RCC 7860 (cell line): ENCODE results near the gene NCBP3.

Source experiments
- DNase-seq: peaks from one replicate; pipeline ENCODE4 v3.0.0-alpha.2; 2015; ENCODE audit warnings: low spot score
- FAIRE-seq: peaks from 2 replicates; lab custom pipeline; 2012; peaks lifted over from hg19 to GRCh38; lab: Jason Lieb, UNC

NCBP3 gene

DNA sequence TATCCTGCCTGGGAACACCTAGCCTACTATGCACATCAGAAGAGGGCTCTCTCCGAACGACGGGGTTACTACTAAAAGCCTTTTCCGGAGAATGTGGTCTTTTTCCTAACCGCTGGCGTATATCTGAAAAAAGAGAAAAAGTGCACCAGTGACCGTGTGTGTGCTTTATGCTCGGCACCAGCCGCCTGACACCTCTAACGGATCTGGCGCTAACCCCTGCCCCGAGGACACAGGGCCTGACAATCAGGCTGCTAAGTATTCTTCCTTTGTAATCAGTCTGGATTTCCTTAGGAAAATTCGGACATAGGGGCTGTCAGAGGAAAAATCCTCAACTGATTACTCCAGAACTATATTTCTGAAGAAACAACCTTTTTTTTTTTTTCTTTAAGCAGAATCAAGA lies 31.7 kb downstream of the NCBP3 start:
- no peak for DNase-seq
- FAIRE-seq = no peak

DNA sequence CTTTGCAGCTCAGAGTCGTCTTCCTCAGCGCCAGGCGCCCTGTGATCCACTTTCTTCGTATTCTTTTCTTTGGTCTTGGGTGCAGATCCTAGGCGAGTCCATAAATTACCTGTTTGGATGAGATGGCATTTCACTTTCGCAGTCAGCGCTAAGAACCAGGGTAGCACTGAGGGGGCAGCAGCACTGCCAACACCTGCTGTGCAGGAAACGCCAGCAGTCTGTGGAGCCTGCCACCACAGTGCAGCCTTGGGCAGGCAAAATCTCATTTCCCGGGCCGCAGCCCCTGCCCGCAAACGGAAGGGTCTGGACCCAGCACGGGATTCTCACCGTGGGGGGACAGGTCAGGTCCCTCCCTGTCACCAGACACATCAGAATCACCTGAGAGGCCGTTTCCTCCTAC lies 32.9 kb downstream of the NCBP3 start:
- DNase-seq = no peak
- no peak for FAIRE-seq

DNA sequence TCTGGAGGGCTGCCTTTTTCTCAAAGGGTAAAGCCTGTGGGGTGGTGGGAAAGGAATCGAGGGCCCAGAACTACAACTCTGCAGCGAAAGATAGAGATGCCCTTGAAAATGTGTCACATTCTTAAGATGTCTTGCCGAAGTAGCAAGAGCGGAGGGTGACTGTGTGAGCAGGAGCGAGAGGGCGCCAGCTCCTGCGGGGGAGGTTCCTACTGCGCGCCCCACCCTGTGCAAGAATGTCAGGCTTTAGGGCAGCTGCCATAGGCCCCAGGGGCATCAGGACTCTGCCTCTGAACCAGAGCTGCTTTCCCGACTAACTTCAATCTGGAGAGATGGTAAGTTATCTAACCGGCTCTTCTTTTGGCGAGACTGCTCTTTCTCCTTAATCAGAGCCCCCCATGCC lies 33.3 kb downstream of the NCBP3 start:
- DNase-seq = no peak
- no peak for FAIRE-seq

DNA sequence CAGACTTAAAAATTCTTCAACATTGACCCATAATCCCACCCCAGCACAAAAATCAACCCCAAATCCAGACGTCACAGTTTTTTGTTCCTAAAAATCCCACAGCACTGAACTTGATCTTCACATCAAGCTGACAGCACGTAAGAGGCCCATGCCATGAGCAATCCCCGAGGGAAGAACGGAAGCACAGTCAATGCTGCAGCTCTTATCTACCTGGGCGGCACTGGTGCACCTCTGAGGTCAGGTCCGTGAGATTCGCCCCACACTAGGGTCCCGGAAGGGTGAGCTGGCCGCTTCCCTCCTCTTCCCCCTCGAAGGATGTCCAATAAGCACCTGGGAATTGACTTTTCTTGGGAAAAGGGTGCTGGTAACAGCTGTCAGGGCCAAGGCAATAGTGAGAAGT lies 33.8 kb downstream of the NCBP3 start:
- FAIRE-seq = no peak
- DNase-seq = no peak

DNA sequence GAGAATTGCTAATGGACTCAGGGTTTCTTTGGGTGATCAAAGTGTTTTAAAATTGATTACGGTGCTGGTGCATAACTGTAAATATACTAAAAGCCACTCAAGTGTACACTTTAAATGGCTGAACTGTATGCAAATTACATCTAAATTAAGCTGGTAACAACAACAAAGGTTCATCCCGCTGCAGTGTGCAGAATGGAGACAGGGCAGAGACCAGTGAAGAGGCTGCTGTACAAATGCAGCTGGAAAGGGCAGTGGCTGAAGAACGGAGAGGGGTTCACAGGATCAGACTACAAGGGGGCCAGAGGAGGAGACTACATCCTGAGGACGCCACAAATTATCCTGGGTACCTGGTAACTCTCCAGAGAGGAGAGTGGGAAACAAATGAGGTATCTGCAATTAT lies 36.0 kb downstream of the NCBP3 start:
- FAIRE-seq (no peak), DNase-seq (no peak)

DNA sequence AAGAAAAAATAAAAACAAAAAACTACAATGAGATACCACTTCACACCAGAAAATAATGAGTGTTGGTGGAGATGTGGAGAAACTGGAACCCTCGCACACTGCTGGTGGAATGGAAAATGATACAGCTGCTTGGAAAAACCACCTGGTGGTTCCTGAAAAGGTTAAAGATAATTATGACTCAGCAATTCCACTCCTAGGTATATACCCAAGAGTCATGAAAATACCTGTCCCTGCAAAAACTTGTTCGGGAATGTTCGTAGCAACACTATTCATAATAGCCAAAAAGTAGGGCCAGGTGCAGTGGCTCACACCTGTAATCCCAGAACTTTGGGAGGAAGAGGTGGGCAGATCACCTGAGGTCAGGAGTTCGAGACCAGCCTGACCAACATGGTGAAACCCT lies 36.9 kb downstream of the NCBP3 start:
- no peak for DNase-seq
- no peak for FAIRE-seq

DNA sequence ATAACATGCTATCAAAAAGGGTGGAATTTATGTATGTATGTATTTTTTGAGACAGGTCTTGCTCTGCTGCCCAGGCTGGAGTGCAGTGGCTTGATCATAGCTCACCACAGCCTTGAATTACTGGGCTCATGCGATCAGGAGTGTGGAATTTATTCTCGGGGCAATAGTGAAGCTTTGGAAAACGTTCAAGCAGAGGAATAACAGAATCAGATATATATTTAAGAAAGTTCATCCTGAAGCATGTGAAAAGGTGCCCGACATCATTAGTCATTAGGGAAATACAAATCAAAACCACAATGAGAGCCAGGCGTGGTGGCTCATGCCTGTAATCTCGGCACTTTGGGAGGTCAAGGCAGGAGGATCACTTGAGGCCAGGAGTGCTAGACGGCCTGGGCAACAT lies 37.3 kb downstream of the NCBP3 start:
- peak; percentile 63 for DNase-seq
- FAIRE-seq = peak; percentile 83

DNA sequence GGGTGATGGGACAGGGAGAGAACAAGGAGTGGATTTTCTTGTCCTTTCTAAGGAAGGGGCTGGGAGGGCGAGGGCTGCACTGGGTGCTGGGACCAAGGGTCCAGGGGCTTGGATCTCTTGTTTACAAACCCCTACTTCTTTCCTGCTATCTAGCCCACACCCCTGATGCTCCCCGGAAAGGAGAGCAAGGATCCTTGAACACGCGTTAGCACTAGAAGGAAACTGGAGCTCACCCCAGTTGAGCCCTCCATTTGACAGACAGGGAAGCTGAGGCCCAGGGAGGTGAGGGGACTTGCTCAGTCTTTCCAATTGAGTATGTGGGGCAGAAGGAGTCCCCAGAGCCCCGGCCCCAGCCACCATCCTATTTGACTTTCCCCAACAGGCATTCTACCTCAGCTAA lies 40.5 kb downstream of the NCBP3 start:
- DNase-seq (no peak), FAIRE-seq (no peak)

DNA sequence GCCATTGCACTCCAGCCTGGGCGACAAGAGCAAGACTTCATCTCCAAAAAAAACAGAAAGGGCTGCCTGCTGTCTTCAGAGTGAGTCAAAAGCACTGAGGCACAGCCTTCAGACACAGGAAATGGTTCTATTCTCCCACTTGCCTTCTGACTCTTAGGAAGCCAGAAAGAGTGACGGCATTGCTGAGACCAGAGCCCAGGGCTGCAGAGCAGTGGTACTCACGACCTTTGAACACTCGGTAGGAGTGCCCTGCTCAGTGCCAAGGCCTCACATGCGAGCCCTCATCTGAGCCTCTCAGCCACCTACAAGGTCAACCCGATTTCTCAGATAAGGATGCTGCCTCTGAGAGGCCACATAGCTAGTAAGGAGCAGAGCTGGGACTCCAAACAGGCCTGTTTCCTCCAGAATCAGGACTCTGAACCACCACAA lies 41.5 kb downstream of the NCBP3 start:
- DNase-seq = peak; percentile 98
- peak; percentile 93 for FAIRE-seq

DNA sequence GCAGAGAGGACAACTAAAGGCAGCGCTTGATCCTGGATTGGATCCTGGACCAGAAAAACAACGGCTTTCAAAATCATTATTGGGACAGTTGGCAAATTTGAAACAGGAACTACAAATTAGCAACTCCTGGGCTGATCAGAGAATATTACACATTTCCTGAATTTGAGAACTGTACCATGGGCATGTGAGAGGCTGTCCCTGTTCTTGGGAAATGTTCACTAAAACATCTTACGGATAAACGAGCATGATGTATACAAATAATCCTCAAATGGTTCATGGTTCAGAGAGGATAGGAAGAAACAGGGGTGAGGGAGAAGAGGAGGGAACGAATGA lies 42.8 kb downstream of the NCBP3 start:
- DNase-seq = no peak
- FAIRE-seq = no peak

DNA sequence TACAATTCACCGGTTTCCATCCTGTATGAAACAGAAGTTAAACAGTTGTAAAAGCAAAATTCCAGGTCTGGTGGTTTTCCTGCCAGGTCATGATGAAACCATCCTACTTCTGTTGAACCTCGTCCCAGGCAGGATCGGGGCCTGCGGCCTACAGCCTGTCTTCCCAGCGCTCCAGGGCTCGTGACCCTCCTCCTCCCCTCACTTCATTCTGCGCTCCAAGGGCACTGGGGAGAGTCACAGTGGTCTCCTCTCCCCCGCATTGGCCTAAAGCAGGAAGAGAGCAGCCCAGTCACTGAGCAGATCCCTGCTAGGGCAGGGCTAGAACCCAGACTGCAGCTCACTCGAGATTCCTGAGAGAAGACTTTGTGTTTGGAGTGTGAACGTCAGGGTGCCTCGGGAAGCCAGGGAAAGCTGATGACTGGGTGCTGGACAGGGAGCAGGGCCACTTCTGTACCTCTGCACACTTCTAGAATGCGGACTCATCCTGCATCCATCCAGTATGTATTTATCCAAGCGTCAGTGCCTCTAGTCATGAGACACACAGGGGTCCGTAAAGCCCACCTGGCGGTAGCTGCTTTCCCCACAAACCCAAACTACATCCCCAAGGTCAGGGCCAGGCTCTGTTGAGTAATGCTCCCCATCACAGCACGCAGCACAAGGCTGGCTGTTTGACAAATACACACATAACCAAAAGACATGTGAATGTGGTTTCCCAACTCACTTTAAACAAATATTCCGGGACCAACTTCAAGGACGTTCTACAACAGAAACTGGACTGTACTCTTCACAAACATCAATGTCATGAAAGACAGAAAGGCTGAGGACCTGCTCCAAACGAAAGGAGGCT lies 43.4 kb downstream of the NCBP3 start:
- DNase-seq (peak; percentile 95), FAIRE-seq (peak; percentile 94)

DNA sequence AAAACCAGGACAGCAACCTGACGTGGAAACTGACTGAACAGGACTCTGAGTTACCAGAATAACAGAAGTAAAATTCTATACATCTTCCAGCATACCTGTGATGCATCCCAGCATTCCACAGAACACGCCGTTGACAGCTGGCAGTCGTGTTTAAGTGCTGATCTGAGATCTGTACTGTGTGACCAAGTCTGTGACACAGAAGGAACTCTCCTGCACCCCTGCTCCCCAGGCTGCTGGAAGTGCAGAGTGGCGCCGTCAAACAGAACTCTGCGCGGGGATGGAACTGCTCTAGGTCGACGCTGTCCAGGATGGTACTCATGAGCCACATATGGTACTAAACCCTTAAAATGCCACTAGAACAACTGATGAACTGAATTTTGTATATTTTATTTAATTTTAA lies 44.3 kb downstream of the NCBP3 start:
- DNase-seq (no peak), FAIRE-seq (no peak)

DNA sequence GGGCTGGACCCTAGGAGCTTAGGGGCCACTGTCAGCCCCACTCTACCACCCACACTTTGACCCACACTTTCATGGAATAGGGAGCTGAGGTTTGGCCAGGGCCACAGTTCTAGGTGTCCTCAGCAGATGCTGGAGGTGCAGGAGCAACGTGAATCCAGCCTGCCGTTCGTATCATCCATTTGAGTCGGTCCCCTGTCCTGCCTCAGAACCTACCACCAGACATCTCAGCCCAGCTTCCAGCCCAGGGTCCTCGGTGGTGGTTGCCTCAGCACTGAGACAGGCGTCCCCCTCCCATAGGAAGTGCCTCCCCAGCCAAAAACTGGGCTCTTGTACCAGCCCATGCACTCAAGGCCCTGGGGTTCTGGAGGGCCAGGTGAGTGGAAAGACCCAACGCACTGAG lies 44.7 kb downstream of the NCBP3 start:
- FAIRE-seq = no peak
- DNase-seq = no peak

DNA sequence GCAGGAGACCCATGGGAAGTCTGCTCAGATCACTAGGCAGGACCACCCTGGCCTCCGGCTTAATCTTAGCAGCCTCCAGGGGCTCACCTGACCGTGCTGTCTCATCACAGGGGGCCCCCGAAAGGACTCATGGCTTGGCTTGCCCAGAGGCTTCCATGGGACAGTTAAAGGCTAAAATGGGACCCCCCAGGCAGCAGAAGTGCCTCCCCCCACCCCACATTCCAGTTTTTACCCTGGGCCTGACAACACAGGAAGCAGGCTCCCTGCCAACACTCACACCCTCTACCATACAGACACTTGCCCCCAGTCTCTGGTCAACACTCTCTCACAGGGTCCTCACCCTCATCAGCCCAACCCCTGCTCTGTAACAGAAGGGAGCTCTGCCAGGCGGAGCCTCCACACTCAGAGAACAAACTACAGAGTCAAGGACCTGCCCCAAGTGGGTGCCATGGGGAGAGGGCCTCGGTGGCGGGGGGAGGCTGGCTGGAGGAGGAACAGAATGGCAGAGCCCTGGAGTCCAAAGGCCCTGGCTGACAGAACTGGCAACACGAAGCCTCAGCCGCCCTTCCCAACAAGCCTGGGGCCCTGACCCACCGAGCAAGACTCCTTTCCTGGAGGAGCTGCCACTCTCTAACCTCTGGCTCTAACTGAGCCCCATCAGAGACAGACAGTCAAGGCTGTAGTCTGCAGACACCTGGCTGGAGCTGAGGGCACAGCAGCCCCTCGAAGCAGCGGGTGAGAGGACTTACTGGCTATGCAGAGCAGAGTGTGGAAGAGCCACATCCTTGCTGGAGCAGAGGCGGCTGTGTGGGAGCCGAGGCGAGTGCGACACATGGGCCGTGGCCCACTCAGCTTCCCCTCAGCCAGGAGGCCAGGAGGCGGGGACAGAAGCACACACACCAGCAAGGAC lies 45.4 kb downstream of the NCBP3 start, which contains the start of gene ITGAE:
Gene ITGAE, minus strand, starts transcription at position 827 of the 910 bp plus-strand sequence. Its CDS starts 44 bp downstream, at position 783.
- DNase-seq (no peak), FAIRE-seq (no peak)

DNA sequence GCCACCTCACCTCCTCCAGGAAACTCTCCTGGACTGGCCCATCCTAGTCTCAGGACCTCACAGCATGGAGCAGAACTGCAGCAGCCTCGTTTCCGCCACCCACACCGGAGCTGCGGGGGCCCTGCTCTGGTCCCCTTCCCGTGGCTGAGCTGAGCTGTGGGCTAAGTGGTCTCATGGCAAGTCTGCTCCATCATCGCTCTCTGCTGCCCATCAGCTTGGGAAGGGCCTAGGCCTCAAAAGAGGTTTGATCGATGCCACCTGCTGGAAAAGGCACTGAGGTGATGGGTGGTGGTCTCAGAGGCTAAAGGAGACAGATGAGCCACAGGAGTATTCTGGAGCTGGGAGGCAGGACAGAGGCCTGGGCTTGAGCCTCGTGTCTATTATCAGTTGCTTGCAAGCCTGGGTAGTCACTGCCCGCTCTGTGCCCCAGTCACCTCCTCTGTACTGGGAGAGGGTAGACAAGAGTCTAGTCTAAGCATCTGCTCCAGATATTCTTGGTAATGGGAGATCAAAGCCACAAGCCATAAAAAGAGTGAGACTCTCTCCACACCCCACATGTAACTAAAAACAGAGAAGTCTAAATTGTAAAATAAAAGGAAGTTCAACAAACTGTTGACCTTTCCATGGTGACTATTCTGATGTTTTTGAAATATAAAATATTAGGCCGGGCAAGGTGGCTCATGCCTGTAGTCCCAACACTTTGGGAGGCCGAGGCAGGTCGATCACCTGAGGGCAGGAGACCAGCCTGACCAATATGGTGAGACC lies 46.7 kb downstream of the NCBP3 start:
- DNase-seq (no peak), FAIRE-seq (no peak)

DNA sequence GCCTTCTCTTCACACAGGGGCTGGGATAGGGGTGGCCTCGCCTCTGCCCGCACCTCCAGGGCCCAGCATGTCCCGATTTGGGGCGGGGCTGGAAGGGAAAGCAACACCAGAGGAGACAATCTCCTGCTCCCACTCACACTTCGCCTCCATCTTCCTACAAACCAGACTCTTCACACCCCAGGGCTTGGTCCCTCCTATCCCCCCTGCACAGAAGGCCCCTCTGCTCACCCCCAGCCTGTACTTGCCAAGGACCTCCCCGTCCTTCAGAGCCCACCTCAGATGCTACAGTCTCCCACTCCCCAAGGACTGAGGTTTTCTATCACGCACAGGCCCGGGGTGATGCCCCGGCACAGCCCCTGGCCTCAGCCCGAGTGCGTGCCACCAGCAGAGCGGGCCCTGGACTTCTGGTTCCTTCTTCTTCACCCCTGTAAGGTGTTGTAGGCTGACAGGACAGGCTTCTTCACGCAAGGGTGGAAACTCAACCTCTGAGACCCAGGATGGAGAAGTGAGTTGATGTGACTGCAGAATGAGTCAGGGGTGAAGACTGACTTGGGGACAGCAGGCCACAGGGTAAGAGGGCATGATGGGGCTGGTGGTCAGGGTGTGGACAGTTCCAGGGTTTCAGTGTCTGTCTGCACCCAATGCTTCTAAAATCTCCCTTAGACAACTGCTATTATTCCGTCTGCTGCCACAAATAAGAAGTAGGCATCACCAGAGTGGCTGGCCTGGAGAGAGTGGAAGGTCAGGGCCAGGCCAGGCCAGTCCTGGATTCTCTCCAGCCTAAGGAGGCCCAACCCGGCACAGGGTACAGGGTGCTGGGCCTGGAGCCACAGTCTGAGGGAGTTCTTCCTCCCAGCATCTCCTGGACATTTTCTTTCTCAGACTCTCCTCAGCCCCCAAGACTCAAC lies 47.5 kb downstream of the NCBP3 start:
- DNase-seq = peak; percentile 89
- FAIRE-seq = peak; percentile 86

DNA sequence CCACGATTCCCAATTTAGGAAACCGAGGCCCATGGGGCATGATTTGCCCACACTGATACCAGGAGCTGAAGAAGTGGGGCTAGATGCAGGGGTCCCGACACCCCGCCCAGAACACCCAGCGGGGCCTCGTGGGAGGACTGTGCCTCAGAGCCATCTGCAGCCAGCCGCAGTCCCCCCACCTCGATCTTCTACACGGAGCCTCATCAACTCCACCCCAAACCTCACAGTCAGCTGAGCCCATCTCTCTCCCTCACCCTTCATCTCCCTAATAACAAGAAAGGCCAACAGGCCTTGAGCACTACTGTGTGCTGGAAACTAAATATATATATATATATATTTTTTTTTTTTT lies 49.2 kb downstream of the NCBP3 start:
- DNase-seq (no peak), FAIRE-seq (no peak)

DNA sequence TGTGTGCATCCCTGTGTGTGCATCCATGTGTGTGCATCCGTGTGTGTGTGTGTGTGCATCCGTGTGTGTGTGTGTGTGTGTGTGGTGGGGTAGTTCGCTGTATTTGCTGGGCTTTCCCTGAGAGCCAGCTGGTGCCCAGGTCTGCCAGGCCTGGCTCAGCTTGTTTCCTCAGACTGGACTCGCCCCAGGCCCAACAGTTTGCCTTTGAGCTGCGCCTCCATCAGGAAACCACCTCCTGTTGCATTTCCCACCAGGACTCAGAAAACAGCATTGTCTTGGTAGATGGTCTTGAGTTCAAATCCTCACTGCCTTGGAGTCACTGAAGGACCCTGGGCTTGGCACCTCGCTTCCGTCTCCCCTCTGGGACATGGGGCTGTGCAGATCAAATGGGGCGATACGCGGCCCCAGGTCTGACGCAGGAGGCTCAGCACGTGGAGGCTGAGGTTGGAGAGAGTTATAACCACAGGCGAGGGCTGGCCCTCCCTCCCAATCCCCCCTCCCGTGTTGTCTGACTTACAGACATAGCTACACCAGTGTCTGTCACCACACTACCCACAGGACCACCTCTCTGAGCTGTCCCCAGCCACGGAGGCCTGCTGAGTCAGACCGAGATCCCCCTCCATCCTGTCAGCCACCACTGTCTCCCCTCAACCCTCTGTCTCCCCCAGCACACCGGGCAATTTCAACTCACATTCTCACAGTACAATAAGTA lies 49.8 kb downstream of the NCBP3 start:
- DNase-seq (peak; percentile 86), FAIRE-seq (peak; percentile 55)

DNA sequence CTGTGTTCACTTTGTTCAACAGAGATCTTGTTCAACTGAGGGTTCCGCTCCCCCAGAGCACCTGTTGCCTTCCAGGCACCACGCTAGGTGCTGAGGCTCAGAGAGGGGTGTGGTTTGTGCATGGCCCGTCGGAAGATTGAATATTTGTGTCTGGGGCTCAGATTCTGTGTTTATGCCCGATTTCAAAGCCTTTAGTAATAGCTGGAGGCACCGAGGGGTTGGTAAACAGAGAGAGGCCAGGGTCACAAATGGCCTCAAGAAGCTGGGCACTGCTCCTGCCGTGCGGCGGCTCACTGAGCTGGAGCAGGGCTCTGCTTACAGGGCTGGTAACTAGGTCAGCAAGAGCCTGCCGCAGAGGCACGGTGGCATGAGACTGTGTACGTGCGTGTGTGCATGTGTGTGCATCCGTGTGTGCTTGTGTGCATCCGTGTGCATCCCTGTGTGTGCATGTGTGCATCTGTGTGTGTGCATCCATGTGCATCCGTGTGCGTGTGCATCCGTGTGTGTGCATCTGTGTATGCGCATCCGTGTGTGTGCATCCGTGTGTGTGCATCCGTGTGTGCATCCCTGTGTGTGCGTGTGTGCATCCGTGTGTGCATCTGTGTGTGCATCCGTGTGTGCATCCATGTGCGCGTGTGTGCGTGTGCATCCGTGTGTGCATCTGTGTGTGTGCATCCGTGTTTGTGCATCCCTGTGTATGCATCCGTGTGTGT lies 50.5 kb downstream of the NCBP3 start:
- peak; percentile 74 for DNase-seq
- FAIRE-seq = no peak
